Activated T-cell treated with anti-CD3 and anti-CD28 coated beads, Interleukin-2, amount 50 U/mL, for 72 hours (primary cell): ENCODE results near the gene PCSK5. TPM values are rescaled to one million over a fixed set of nuclear protein-coding genes. Genes with fewer than 3 reads are reported as not detected.
"Not testable (repeated sequence)": the region's sequence is repeated elsewhere in the genome, so short reads cannot be mapped to it uniquely, and the experiment has no call there.

ENCODE experiments used
- ATAC-seq, 2 donors: fragments of 150-1000 bp; cut with Tn5 transposase; replicated peaks in 1 of 2; 2 replicates each; pipeline ENCODE4 v1.10.0; 2021; ENCODE audit warnings: moderate library complexity in 2 of 2, mild to moderate bottlenecking in 1 of 2
- DNase-seq, 2 donors: peaks; one replicate each; pipeline ENCODE4 v3.0.0; 2021 to 2022; ENCODE audit warnings: mixed read lengths in 1 of 2
- H3K27ac Mint-ChIP-seq: one replicate; pipeline ENCODE4 v1.8.0; 2022; ENCODE audit warnings: mild to moderate bottlenecking, moderate library complexity, mixed read lengths
- H3K27me3 Mint-ChIP-seq: one replicate; pipeline ENCODE4 v1.8.0; 2022; ENCODE audit warnings: low read depth, mixed read lengths
- H3K36me3 Mint-ChIP-seq, 2 donors: one replicate each; pipeline ENCODE4 v1.8.0; 2022; ENCODE audit warnings: mixed read lengths in 2 of 2, mild to moderate bottlenecking in 1 of 2; ENCODE audit not compliant: insufficient read depth in 2 of 2
- H3K4me1 Mint-ChIP-seq: one replicate; pipeline ENCODE4 v1.8.0; 2022; ENCODE audit warnings: low read depth, mixed read lengths
- H3K4me3 Mint-ChIP-seq, 2 donors: one replicate each; pipeline ENCODE4 v1.8.0; 2022; ENCODE audit warnings: mild to moderate bottlenecking in 2 of 2, mixed read lengths in 2 of 2, moderate library complexity in 2 of 2
- H3K9me3 Mint-ChIP-seq, 2 donors: one replicate each; pipeline ENCODE4 v1.8.0; 2022; ENCODE audit warnings: mixed read lengths in 2 of 2
- total RNA-seq, 2 donors: library from RNA; stranded (reverse); gene quantifications; one replicate each; pipeline ENCODE4 v1.2.3, GENCODE V29; 2022

The PCSK5 gene
- total RNA-seq, 2 donors from 2014 or later: 3.7 to 4.7 TPM

DNA sequence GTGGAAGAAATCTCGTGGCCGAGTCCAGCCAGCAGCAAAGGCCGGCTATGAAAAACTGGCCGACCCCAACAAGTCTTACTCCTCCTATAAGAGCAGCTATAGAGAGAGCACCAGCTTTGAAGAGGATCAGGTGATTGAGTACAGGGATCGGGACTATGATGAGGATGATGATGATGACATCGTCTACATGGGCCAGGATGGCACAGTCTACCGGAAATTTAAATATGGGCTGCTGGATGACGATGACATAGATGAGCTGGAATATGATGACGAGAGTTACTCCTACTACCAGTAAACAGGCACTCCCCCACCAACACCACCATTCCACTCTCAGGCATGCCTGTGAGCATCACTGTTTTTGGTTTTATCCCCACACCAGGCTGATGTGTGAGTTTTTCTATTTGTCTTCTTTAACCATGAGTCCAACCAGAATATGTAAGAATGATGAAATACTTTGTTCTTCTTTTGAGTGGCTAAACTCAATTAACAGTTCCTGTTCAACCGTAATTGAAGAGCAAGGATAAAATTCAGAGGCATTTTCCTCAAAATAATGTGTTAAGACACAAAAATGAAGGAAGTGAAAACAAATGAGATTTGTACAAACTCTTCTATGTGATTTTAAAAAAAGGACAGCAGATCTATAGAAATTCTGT lies 468.3 kb downstream of the PCSK5 start:
- DNase-seq (no peak), ATAC-seq (no peak)
- Mint-ChIP-seq H3K4me1 (no peaks in the 10 kb centered on the region), H3K36me3 (no peaks in the 10 kb centered on the region), H3K4me3 (no peak overlapping the region), H3K27ac (no peak overlapping the region), H3K27me3 (peaks cover 14% of the 10 kb centered on the region), H3K9me3 (no peaks in the 10 kb centered on the region)

- Mint-ChIP-seq H3K4me3 (no peak overlapping the region), H3K9me3 (no peaks in the 10 kb centered on the region), H3K27ac (no peak overlapping the region), H3K4me1 (no peaks in the 10 kb centered on the region), H3K27me3 (peaks cover 14% of the 10 kb centered on the region), H3K36me3 (no peaks in the 10 kb centered on the region)
- no peak for ATAC-seq
- DNase-seq: no peak
Measured at GRCh38 chr9:76359365-76359764, 468.9 kb downstream of the PCSK5 start.

DNA sequence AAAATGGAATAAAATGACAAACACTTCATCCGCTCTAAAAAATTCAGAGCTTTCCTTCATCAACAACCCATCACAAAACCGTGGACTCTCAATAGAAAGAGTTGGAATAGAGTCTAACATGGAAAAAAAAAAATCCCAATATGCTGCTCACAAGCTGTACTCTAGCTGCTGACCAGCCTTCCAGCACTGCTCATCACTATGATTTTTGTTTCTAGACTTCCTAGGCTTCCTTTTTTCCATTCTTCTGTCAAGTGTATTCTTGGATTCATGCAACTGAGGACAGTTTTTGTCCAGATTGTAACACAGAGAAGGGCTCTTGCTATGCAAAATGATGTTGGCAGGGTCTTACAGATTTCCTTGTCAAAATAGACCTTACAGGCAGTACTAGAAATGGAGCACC lies 469.3 kb downstream of the PCSK5 start:
- DNase-seq (no peak), ATAC-seq (no peak)
- H3K27me3 Mint-ChIP-seq: peaks cover 14% of the 10 kb centered on the region
- H3K27ac Mint-ChIP-seq: no peak overlapping the region
- no peak overlapping the region for H3K4me3 Mint-ChIP-seq
- H3K4me1 Mint-ChIP-seq: no peaks in the 10 kb centered on the region
- H3K9me3 Mint-ChIP-seq: no peaks in the 10 kb centered on the region
- no peaks in the 10 kb centered on the region for H3K36me3 Mint-ChIP-seq

GRCh38 chr9:76362332-76363031 lies 472.0 kb downstream of the PCSK5 start:
- not testable (repeated sequence) for H3K4me3 Mint-ChIP-seq, DNase-seq, H3K36me3 Mint-ChIP-seq, ATAC-seq, H3K4me1 Mint-ChIP-seq, H3K9me3 Mint-ChIP-seq, H3K27ac Mint-ChIP-seq
- peaks cover 14% of the 10 kb centered on the region for H3K27me3 Mint-ChIP-seq

DNA sequence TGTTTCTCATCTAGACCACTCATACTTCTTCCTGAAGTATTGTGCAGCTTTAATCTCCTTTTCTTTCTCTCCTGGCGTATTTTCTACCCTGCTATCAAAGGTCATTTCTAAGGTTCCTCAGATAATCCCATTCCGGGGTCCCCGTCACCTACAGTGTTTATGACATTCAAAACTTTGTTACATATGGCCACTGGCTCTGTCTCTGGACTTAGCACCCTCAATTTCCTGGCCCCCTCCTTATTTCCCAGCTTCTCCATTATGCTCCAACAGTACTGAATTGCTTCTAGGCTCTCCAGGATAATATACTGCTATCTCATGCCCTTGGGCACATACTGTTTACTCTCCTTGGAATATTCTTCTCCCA lies 472.5 kb downstream of the PCSK5 start:
- Mint-ChIP-seq H3K36me3 (no peaks in the 10 kb centered on the region), H3K4me3 (no peak overlapping the region), H3K4me1 (no peaks in the 10 kb centered on the region), H3K27me3 (peaks cover 14% of the 10 kb centered on the region), H3K9me3 (no peaks in the 10 kb centered on the region), H3K27ac (no peak overlapping the region)
- DNase-seq (no peak), ATAC-seq (no peak)

GRCh38 chr9:76365028-76365427 lies 474.6 kb downstream of the PCSK5 start:
- DNase-seq: no peak
- Mint-ChIP-seq H3K27me3 (peaks cover 7% of the 10 kb centered on the region), H3K27ac (no peak overlapping the region), H3K4me1 (no peaks in the 10 kb centered on the region), H3K4me3 (no peak overlapping the region), H3K36me3 (no peaks in the 10 kb centered on the region), H3K9me3 (no peaks in the 10 kb centered on the region)
- no peak for ATAC-seq

DNA sequence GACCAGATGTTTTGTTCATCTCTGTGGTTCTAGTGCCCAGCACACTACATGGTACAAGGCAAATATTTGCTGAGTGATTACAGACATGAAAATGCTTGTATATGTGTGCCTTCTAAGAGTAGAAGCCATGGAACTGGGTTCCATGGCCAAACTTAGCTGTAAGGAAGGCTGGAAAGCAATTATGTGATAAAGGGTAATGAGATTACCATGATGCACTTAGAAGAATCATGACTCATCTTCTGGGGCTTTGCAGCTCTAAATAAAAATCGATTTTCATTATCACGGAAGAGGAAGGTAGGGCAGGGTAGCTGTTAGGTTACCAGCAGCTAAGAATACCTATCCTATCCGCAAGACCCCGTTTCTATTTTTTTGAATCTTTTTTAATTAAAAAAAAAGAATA lies 475.8 kb downstream of the PCSK5 start:
- DNase-seq: no peak
- Mint-ChIP-seq H3K4me3 (no peak overlapping the region), H3K4me1 (no peaks in the 10 kb centered on the region), H3K27ac (no peak overlapping the region), H3K36me3 (no peaks in the 10 kb centered on the region), H3K27me3 (peaks cover 7% of the 10 kb centered on the region), H3K9me3 (no peaks in the 10 kb centered on the region)
- ATAC-seq: no peak

DNA sequence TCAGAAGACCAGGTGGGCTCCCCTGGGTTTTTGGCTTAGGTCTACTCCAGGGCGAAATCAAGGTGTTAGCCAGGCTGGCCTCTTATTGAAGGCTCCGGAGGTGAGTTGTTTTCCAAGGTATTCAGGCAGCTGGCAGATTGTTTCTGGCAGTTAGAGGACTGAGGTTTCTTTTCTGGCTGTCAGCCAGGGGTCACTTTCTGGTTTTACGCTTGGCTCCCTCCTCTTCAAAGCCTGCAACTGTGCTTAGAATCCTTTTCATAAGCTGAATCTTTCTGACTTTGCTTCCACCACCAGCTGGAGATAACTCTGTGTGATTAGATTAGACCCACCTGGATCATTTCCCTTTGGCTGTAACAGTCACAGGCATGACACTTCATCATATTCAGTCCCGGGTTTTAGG lies 479.1 kb downstream of the PCSK5 start:
- Mint-ChIP-seq H3K36me3 (no peaks in the 10 kb centered on the region), H3K27me3 (no peaks in the 10 kb centered on the region), H3K27ac (no peak overlapping the region), H3K9me3 (no peaks in the 10 kb centered on the region), H3K4me3 (no peak overlapping the region), H3K4me1 (no peaks in the 10 kb centered on the region)
- ATAC-seq (no peak), DNase-seq (no peak)

DNA sequence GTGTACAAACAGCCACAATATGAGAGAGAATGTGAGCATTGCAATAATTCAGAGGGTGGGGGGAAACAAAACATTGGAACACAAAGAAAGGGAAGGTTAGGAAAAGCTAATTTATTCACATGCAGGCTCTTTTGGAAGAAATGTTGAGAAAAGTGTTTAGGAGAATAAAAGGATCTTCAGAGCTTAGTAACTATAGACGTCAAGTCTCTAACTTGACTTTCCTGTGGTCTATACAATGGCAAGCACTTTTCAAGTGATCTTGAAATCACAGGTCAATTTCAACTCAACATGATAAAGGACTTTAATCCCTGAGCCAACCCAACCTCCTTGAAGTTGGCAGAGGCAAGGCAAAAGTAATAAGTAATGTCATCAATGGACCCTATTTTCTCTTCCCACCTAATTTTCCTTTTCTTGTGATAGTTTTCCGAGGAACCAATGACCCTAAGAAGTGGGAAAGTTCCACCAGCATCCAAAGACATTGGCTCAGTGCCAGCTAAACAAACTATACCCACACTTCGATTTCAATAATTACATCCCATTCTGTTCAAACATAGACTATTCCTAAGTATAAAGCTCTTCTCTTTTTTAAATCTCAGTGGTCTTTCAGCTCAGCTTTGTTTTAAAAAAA lies 480.0 kb downstream of the PCSK5 start:
- Mint-ChIP-seq H3K9me3 (peaks cover 0 to 3% of the 10 kb centered on the region in 2 donors), H3K27ac (no peak overlapping the region), H3K4me3 (no peak overlapping the region)

GRCh38 chr9:76371901-76372300 lies 481.4 kb downstream of the PCSK5 start:
- Mint-ChIP-seq H3K27me3 (no peaks in the 10 kb centered on the region), H3K9me3 (peaks cover 0 to 3% of the 10 kb centered on the region in 2 donors), H3K4me3 (no peak overlapping the region), H3K27ac (no peak overlapping the region), H3K36me3 (no peaks in the 10 kb centered on the region), H3K4me1 (no peaks in the 10 kb centered on the region)
- ATAC-seq (no peak), DNase-seq (no peak)

More for the DNA sequence above, 480.0 kb downstream of the PCSK5 start:
- ATAC-seq (no peak), DNase-seq (no peak)
- Mint-ChIP-seq H3K36me3 (no peaks in the 10 kb centered on the region), H3K4me1 (no peaks in the 10 kb centered on the region), H3K27me3 (no peaks in the 10 kb centered on the region)

DNA sequence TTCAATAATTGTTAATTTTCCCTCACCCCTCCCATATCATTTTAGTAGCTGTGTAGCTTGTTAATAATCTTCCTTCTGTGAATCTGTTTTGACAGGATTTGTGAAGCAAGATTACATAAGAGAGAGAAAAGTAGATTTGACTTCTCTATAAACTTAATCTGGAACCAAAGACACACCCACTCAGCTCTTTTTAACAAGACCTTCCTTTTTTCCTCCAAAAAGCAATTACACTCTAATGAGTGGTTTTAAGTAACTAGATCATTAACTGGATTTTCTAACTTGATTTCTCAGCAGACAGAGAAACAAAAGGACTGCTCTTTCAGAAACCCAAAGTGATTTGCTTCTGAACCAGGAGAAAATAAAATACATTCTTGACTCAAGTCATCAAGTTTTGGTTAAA lies 481.9 kb downstream of the PCSK5 start:
- Mint-ChIP-seq H3K9me3 (peaks cover 0 to 3% of the 10 kb centered on the region in 2 donors), H3K4me1 (no peaks in the 10 kb centered on the region), H3K4me3 (no peak overlapping the region), H3K27me3 (no peaks in the 10 kb centered on the region), H3K36me3 (no peaks in the 10 kb centered on the region), H3K27ac (no peak overlapping the region)
- no peak for ATAC-seq
- no peak for DNase-seq

DNA sequence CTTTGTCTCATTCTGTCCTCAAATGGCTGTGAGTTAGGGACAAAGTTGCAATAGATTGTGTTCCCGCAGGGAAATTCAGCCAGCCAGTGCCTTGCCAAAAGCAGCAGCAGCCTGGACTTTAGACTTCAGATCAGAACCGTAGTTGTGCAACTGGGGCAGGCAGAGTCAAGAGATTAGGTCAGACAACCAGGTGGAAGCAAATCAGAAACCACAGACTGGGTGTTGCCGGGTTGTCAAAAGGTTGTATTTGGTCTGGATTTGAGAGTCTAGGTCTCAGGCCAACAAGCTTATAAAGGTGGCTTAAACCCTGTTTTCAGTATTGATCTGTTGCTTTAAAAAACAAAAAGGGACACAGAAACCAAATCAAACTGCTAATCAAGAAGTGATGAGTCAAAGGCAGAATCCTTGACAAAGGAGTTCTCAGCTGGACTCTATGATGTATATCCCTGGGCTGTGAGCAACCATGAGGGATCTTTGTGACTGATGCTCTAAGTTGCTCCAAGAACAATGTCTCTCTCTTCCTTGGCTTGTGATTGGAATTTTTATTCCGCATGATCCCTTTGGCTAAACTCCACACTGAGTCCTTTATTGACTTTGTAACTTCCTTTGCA lies 482.8 kb downstream of the PCSK5 start:
- no peaks in the 10 kb centered on the region for H3K36me3 Mint-ChIP-seq
- no peaks in the 10 kb centered on the region for H3K4me1 Mint-ChIP-seq
- H3K4me3 Mint-ChIP-seq: no peak overlapping the region
- no peaks in the 10 kb centered on the region for H3K27me3 Mint-ChIP-seq
- DNase-seq: no peak
- H3K9me3 Mint-ChIP-seq: peaks cover 0 to 3% of the 10 kb centered on the region in 2 donors
- no peak for ATAC-seq
- H3K27ac Mint-ChIP-seq: no peak overlapping the region

DNA sequence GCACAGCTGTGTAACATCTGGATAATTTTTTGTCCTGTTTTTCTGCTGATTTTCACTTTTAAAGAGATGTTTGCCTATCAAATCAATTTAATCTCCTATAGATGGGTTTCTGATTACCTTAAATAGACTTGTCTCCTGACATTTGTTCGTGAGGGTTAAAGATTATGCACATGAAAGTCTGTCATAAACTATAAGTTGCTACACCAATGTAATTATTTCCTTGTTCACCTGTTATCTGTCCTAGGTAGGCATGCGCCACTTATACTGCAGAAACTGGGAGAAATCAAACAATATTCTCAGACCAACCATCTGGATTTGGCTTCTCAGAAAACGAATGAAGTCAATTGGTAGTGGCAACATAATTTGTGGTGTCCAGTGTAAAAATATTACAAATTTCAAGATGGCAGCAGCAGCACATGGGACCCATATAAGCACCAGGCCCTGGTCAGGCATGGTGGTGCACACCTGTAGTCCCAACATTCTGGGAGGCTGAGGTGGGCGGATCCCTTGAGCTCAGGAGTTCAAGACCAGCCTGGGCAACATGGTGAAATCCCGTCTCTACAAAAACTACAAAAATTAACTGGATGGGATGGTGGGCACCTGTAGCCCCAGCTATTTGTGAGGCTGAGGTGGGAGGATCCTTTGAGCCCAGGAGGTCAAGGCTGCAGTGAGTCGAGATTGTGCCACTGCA lies 483.5 kb downstream of the PCSK5 start:
- Mint-ChIP-seq H3K27me3 (no peaks in the 10 kb centered on the region), H3K36me3 (no peaks in the 10 kb centered on the region), H3K27ac (no peak overlapping the region), H3K4me1 (no peaks in the 10 kb centered on the region), H3K9me3 (peaks cover 0 to 3% of the 10 kb centered on the region in 2 donors), H3K4me3 (no peak overlapping the region)
- no peak for ATAC-seq
- no peak for DNase-seq
